Ishikawa (cell line): ENCODE measurements around the gene ZNF428.

Experiments
- CEBPB ChIP-seq: IDR thresholded peaks from 2 replicates; pipeline ENCODE4 v1.6.1; 2012
- CREB1 ChIP-seq: IDR thresholded peaks from 2 replicates; pipeline ENCODE4 v1.6.1; 2012; ENCODE audit warnings: low read depth
- EGR1 ChIP-seq: IDR thresholded peaks from 2 replicates; pipeline ENCODE4 v1.6.1; 2012
- EP300 ChIP-seq: IDR thresholded peaks from 2 replicates; pipeline ENCODE4 v1.6.1; 2012; ENCODE audit warnings: borderline replicate concordance
- FOXM1 ChIP-seq: IDR thresholded peaks from 2 replicates; pipeline ENCODE4 v1.6.1; 2012; ENCODE audit warnings: low read depth, borderline replicate concordance
- NFIC ChIP-seq: IDR thresholded peaks from 2 replicates; pipeline ENCODE4 v1.6.1; 2012
- RAD21 ChIP-seq: IDR thresholded peaks from 2 replicates; pipeline ENCODE4 v1.6.1; 2012; ENCODE audit warnings: low read depth
- TAF1 ChIP-seq: IDR thresholded peaks from 2 replicates; pipeline ENCODE4 v1.6.1; 2012; ENCODE audit warnings: low read depth, mild to moderate bottlenecking
- TCF12 ChIP-seq: IDR thresholded peaks from 2 replicates; pipeline ENCODE4 v1.6.1; 2012; ENCODE audit warnings: low read depth
- TEAD4 ChIP-seq: IDR thresholded peaks from 2 replicates; pipeline ENCODE4 v1.6.1; 2012
- YY1 ChIP-seq: IDR thresholded peaks from 2 replicates; pipeline ENCODE4 v1.6.1; 2012; ENCODE audit warnings: low read depth
- ZBTB7A ChIP-seq: IDR thresholded peaks from 2 replicates; pipeline ENCODE4 v1.6.1; 2012; ENCODE audit warnings: low read depth
- TF ChIP-seq, protein P1 (sequence below): IDR thresholded peaks from 2 replicates; pipeline ENCODE4 v1.6.1; 2012; ENCODE audit warnings: low read depth, mild to moderate bottlenecking
- TF ChIP-seq, protein P2 (sequence below): IDR thresholded peaks from 2 replicates; pipeline ENCODE4 v1.6.1; 2012
- TF ChIP-seq, protein P3 (sequence below): IDR thresholded peaks from 2 replicates; pipeline ENCODE4 v1.6.1; 2012

The ZNF428 gene

DNA sequence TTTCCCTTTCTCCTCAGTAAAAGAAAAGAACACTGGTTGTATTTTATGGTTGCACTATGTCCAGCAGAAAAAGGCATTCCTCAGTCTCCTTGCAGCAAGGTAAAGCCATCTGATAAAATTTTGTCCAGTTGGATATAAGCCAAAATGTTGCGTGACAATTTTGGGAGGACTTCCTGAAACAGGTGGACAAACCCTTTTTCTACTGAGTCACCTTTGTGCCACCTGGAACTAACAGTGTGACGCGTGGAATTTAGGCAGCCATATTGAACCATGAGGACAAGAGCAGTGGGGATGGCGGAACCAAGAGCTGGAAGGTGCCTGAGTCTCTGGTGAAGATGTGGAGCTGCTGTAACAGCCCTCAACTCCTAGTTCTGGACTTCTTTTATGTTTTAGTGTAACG is 12.1 kb upstream of the ZNF428 start:
- TF ChIP-seq TEAD4 (no peak), TAF1 (no peak)

DNA sequence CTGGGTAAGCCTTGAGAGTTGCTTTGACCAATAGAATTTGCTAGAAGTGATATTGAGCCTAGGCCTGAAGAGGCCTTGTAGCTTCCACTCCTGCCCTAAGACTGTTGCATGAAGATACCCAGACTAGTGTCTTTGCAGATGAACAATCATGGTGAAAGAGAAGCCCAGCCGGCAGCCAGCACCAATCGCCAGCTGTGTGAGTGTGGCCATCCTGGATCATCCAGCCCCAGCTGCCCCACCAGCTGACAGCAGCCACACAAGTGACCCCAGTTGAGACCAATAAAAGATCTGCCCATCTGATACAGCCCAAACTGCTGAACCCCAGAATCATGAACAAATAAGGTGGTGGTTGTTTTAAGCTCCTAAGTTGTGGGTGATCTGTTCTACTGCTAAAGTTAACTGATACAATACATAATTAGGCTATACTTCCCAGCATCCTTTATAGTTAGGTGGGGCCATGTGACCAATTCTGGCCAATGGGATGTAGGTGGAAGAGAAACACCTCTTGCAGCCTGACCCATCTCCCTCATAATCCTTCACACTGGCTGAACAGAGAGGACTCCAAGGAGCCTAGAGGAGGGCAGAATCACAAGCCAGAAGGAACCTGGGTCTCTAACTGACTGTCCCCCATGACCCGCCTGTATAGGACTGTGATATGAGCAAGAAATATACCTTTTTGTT is 9.4 kb upstream of the ZNF428 start:
- TF ChIP-seq ZBTB7A (no peak), TCF12 (no peak), CEBPB (no peak), FOXM1 (no peak), RAD21 (no peak), EGR1 (no peak)
- TF ChIP-seq, protein P1, sequence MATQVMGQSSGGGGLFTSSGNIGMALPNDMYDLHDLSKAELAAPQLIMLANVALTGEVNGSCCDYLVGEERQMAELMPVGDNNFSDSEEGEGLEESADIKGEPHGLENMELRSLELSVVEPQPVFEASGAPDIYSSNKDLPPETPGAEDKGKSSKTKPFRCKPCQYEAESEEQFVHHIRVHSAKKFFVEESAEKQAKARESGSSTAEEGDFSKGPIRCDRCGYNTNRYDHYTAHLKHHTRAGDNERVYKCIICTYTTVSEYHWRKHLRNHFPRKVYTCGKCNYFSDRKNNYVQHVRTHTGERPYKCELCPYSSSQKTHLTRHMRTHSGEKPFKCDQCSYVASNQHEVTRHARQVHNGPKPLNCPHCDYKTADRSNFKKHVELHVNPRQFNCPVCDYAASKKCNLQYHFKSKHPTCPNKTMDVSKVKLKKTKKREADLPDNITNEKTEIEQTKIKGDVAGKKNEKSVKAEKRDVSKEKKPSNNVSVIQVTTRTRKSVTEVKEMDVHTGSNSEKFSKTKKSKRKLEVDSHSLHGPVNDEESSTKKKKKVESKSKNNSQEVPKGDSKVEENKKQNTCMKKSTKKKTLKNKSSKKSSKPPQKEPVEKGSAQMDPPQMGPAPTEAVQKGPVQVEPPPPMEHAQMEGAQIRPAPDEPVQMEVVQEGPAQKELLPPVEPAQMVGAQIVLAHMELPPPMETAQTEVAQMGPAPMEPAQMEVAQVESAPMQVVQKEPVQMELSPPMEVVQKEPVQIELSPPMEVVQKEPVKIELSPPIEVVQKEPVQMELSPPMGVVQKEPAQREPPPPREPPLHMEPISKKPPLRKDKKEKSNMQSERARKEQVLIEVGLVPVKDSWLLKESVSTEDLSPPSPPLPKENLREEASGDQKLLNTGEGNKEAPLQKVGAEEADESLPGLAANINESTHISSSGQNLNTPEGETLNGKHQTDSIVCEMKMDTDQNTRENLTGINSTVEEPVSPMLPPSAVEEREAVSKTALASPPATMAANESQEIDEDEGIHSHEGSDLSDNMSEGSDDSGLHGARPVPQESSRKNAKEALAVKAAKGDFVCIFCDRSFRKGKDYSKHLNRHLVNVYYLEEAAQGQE = no peak
- TF ChIP-seq, protein P2, sequence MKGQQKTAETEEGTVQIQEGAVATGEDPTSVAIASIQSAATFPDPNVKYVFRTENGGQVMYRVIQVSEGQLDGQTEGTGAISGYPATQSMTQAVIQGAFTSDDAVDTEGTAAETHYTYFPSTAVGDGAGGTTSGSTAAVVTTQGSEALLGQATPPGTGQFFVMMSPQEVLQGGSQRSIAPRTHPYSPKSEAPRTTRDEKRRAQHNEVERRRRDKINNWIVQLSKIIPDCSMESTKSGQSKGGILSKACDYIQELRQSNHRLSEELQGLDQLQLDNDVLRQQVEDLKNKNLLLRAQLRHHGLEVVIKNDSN = peak; percentile 86

- TF ChIP-seq NFIC (no peak), TAF1 (no peak)
Observed at GRCh38 chr19:43626838-43627237, 7.4 kb upstream of the ZNF428 start.

DNA sequence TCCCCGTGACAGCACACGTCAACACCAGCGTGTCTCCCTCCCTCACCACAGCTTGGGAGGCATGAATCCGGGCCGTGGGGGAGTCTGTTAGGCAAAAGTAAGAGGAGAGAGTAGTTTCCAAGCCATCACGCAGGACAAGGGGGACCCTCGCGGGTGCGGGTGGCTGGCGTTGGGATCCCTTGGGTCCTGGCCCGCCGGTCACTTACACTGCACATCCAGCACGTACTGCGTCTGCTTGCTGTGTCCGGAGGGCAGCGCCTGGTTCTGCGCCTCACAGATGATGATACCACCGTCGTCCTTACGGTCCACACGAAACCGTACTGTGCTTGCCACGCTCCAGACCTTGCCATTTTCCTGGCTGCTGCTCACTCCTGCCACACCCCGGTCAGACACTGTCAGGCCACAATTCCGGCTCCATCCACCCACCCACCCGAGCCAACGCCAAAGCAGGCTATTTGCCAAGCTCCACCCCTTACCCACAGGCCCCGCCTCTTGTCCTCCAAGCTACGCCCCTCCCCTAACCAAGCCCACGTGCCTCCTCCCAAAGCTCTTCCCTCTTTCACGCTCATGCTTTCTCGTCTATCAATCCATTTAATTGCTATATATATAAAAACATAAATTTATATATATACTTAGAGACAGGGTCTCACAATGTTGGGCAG is 6.6 kb upstream of the ZNF428 start:
- TF ChIP-seq NFIC (peak; percentile 45; the same call in 1 of the 2 replicates), TEAD4 (no peak), EGR1 (0 out of 2 replicates have a peak, but pooled peaks have one; percentile 5)
- TF ChIP-seq, protein P2 = peak; percentile 64

GRCh38 chr19:43624933-43625332 is 5.5 kb upstream of the ZNF428 start:
- TF ChIP-seq EP300 = no peak
- no peak for TF ChIP-seq CEBPB
- no peak for TF ChIP-seq TAF1
- TF ChIP-seq RAD21 = no peak
- TF ChIP-seq CREB1 = no peak
- no peak for TF ChIP-seq TEAD4
- no peak for TF ChIP-seq ZBTB7A
- TF ChIP-seq, protein P3, sequence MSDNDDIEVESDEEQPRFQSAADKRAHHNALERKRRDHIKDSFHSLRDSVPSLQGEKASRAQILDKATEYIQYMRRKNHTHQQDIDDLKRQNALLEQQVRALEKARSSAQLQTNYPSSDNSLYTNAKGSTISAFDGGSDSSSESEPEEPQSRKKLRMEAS = no peak
- TF ChIP-seq FOXM1 = no peak
- no peak for TF ChIP-seq YY1
- TF ChIP-seq EGR1 = no peak
- TF ChIP-seq TCF12 = no peak

DNA sequence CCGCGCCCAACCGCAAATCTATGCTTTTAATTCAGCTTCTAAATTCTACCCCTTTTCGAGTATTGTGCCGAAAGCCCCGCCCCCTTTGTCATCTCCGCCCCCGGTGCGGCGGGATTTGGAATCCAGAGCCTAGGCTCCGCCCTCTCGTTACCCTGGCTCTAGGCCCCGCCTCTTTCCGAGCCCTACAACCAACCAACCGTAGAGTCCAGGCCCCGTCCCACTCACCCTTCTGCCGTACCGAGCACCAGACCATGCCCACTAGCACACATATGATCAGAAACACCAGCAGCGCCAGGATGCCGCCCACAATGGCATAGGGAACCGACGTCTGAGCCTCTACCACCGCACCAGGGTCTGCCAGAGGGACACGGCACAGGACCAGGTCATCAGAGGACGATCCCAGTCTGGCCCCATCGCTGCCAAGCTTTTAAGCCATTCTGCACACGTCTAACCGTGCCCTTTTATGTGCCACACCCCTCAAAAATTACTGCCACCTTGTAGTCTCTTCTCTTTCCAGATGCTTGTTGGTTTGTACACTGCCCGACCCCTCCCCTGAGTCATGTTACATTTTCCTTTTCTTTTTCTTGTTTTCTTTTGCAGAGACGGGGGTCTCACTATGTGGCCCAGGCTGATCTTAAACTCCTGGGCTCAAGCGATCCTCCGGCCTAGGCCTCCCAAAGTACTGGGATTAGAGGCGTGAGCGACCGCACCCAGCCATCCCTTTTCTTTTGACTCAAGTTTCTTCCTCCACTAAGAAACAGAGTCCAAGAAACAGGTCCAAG is 4.7 kb upstream of the ZNF428 start:
- no peak for TF ChIP-seq FOXM1
- TF ChIP-seq EGR1 = peak; percentile 6; the same call in 1 of the 2 replicates

DNA sequence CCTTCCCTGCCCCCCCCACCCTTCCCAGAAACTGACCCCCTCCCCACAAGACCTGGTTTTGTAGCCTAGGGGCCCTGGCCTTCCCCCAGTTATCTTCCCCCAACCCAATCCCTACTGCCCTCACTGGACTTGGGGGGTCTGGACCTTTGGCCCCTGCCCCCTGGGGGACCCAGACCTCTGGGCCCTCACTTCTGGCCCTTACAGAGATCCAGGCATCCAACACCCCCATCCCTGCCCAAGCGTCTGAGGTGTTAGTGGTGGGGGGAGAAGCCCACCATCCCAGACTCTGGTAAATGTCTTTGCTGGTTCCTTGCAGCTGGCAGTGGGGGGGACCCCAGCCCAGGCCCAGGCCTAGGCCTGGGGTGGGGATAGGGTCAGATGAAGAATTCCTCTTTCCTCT is 3.5 kb upstream of the ZNF428 start:
- TF ChIP-seq CEBPB (no peak), NFIC (no peak), EP300 (no peak), ZBTB7A (no peak), YY1 (no peak), TCF12 (no peak), CREB1 (no peak), EGR1 (no peak), FOXM1 (no peak), TAF1 (no peak), TEAD4 (no peak), RAD21 (no peak)
- TF ChIP-seq, protein P3 = no peak
- TF ChIP-seq, protein P1 = no peak
- TF ChIP-seq, protein P2 = no peak
